Endodermal cell (in vitro differentiated cells): ENCODE measurements around the gene GABARAPL2. TPM values are rescaled to one million over a fixed set of nuclear protein-coding genes. Genes with fewer than 3 reads are reported as not detected.

ENCODE experiments used
- DNase-seq: peaks from one replicate; pipeline ENCODE4 v3.0.0-alpha.2; 2017
- H3K27ac ChIP-seq: 2 replicates; pipeline ENCODE4 v1.5.1; 2013; ENCODE audit warnings: mild to moderate bottlenecking, low read depth, low read length, moderate library complexity
- H3K27me3 ChIP-seq: 2 replicates; pipeline ENCODE4 v1.6.1; 2013; ENCODE audit warnings: mild to moderate bottlenecking, low read length, moderate library complexity; ENCODE audit not compliant: insufficient read depth, control insufficient read depth, poor library complexity, severe bottlenecking
- H3K36me3 ChIP-seq: 2 replicates; pipeline ENCODE4 v1.7.0; 2013; ENCODE audit warnings: mild to moderate bottlenecking, low read length, moderate library complexity; ENCODE audit not compliant: control insufficient read depth, insufficient read depth
- H3K4me1 ChIP-seq: one replicate; pipeline ENCODE4 v1.7.0; 2013; ENCODE audit warnings: low read length; ENCODE audit not compliant: control insufficient read depth, insufficient read depth
- H3K4me3 ChIP-seq: 2 replicates; pipeline ENCODE4 v1.5.1; 2013; ENCODE audit warnings: mild to moderate bottlenecking, low read length, moderate library complexity
- H3K9ac ChIP-seq: 2 replicates; pipeline ENCODE4 v1.6.1; 2013; ENCODE audit warnings: mild to moderate bottlenecking, low read length, moderate library complexity; ENCODE audit not compliant: poor library complexity, severe bottlenecking; ENCODE audit errors: extremely low read depth
- H3K9me3 ChIP-seq: 2 replicates; pipeline ENCODE4 v1.6.1; 2013; ENCODE audit warnings: mild to moderate bottlenecking, low read length, moderate library complexity; ENCODE audit not compliant: control insufficient read depth
- H3K27ac Mint-ChIP-seq: 2 replicates; pipeline ENCODE4 v1.8.0; 2020; ENCODE audit warnings: mixed read lengths
- H3K27me3 Mint-ChIP-seq: 2 replicates; pipeline ENCODE4 v1.8.0; 2021; ENCODE audit warnings: mild to moderate bottlenecking, mixed read lengths; ENCODE audit not compliant: insufficient read depth
- H3K36me3 Mint-ChIP-seq: 2 replicates; pipeline ENCODE4 v1.8.0; 2020; ENCODE audit warnings: low read depth, mixed read lengths
- H3K4me1 Mint-ChIP-seq: 2 replicates; pipeline ENCODE4 v1.8.0; 2020; ENCODE audit warnings: mixed read lengths
- H3K4me3 Mint-ChIP-seq: 2 replicates; pipeline ENCODE4 v1.8.0; 2020; ENCODE audit warnings: mild to moderate bottlenecking, moderate library complexity, mixed read lengths
- H3K9me3 Mint-ChIP-seq: 2 replicates; pipeline ENCODE4 v1.8.0; 2020; ENCODE audit warnings: mild to moderate bottlenecking, mixed read lengths
- CTCF ChIP-seq: fragments of 200-600 bp; sonication (generic); conservative IDR thresholded peaks from 2 replicates; pipeline ENCODE4 v1.5.0; 2021; ENCODE audit warnings: antibody characterized with exemption, mild to moderate bottlenecking
- WGBS, 2 experiments: methylation state at CpG; one replicate each; pipeline versions ENCODE4 v1.1.5 to v1.1.7; 2013; ENCODE audit warnings: missing lambda C conversion rate in 2 of 2, mixed read lengths in 1 of 2; ENCODE audit not compliant: insufficient coverage in 1 of 2, insufficient read length in 1 of 2; 5-methylcytosine and 5-hydroxymethylcytosine counted together
- total RNA-seq, 2 donors: library from RNA; stranded (reverse); fragmentation: NEBNext Ultra II Directional in 1 of 2; extraction: Animal tissue kit (Norgen Biotek cat#: 25700) in 1 of 2; gene quantifications; 2 replicates in 1 of 2; 3 replicates in 1 of 2; pipeline ENCODE4 v1.2.1, GENCODE V29; 2021

The GABARAPL2 gene
- total RNA-seq, 2 donors from 2014 or later = 72.8 to 78.5 TPM

GRCh38 chr16:75616521-75617010 lies 50.4 kb downstream of the GABARAPL2 start:
- Histone ChIP-seq H3K36me3 (peaks cover 69% of the 10 kb centered on the region), H3K4me1 (no peaks in the 10 kb centered on the region), H3K9me3 (no peaks in the 10 kb centered on the region), H3K4me3 (no peak overlapping the region), H3K27me3 (no peaks in the 10 kb centered on the region), H3K9ac (no peak overlapping the region), H3K27ac (no peak overlapping the region)
- Mint-ChIP-seq H3K4me1 (no peaks in the 10 kb centered on the region), H3K27ac (no peak overlapping the region), H3K27me3 (no peaks in the 10 kb centered on the region), H3K9me3 (no peaks in the 10 kb centered on the region), H3K4me3 (no peak overlapping the region), H3K36me3 (peaks cover 73% of the 10 kb centered on the region)
- whole genome bisulfite sequencing, 2 experiments = 96 to 97% methylated on average over 4 of the region's 4 CpGs
- no peak for TF ChIP-seq CTCF
- DNase-seq = no peak

- Histone ChIP-seq H3K4me1 (no peaks in the 10 kb centered on the region), H3K27me3 (no peaks in the 10 kb centered on the region), H3K27ac (no peak overlapping the region), H3K36me3 (peaks cover 67% of the 10 kb centered on the region), H3K9ac (no peak overlapping the region), H3K4me3 (no peak overlapping the region), H3K9me3 (no peaks in the 10 kb centered on the region)
- DNase-seq = no peak
- TF ChIP-seq CTCF = no peak
- H3K36me3 Mint-ChIP-seq = peaks cover 71% of the 10 kb centered on the region
- no peaks in the 10 kb centered on the region for H3K9me3 Mint-ChIP-seq
- H3K27ac Mint-ChIP-seq = no peak overlapping the region
- WGBS, 2 experiments = 89 to 100% methylated on average over 3 of the region's 3 CpGs
- no peak overlapping the region for H3K4me3 Mint-ChIP-seq
- H3K27me3 Mint-ChIP-seq = no peaks in the 10 kb centered on the region
- H3K4me1 Mint-ChIP-seq = peaks cover 2% of the 10 kb centered on the region
These were observed 50.9 kb downstream of the GABARAPL2 start for GRCh38 chr16:75617121-75617520.

GRCh38 chr16:75618780-75619179 lies 52.6 kb downstream of the GABARAPL2 start:
- no peaks in the 10 kb centered on the region for H3K9me3 ChIP-seq
- Mint-ChIP-seq H3K27ac (no peak overlapping the region), H3K4me1 (peaks cover 6% of the 10 kb centered on the region), H3K27me3 (no peaks in the 10 kb centered on the region), H3K4me3 (no peak overlapping the region), H3K9me3 (no peaks in the 10 kb centered on the region), H3K36me3 (peaks cover 55% of the 10 kb centered on the region)
- TF ChIP-seq CTCF = no peak
- 95% methylated on average over 2 of the region's 2 CpGs; no CpG with 5 or more reads in 1 of the 2 experiments for WGBS, 2 experiments
- peaks cover 3% of the 10 kb centered on the region for H3K4me1 ChIP-seq
- H3K4me3 ChIP-seq = no peak overlapping the region
- peaks cover 50% of the 10 kb centered on the region for H3K36me3 ChIP-seq
- no peak overlapping the region for H3K9ac ChIP-seq
- H3K27ac ChIP-seq = no peak overlapping the region
- no peaks in the 10 kb centered on the region for H3K27me3 ChIP-seq
- DNase-seq = no peak
